ENCODE data around the gene TMPRSS9. TPM values are rescaled to one million over a fixed set of nuclear protein-coding genes. Genes with fewer than 3 reads are reported as not detected.
A peak's percentile ranks its signal among the peaks of the same experiment; 100 is the strongest.

Gene TMPRSS9
- total and polyA plus RNA-seq, 2 of the 13 experiments (the other 11 are each of a cell fraction or from before 2014, with no cell fraction given): 2.5 to 5.2 TPM

- TF ChIP-seq ZMAT5 (CRISPR knock-in tag; IDR thresholded peaks at IDR 0.05; ENCODE audit: borderline replicate concordance, low read depth) (no peak; the same call in 1 of the 2 replicates), JDP2 (CRISPR knock-in tag; IDR thresholded peaks at IDR 0.05; ENCODE audit: borderline replicate concordance) (no peak), AKAP8 (CRISPR knock-in tag; IDR thresholded peaks at IDR 0.05) (peak; percentile 99), SMYD3 (CRISPR knock-in tag; IDR thresholded peaks at IDR 0.05) (peak; percentile 75; the same call in 1 of the 2 replicates), ZBTB1 (CRISPR knock-in tag; IDR thresholded peaks at IDR 0.05; ENCODE audit: borderline replicate concordance) (no peak), MAFK (conservative IDR thresholded peaks at IDR 0.05 in 1 of 2, IDR thresholded peaks at IDR 0.05 in 1 of 2; ENCODE audit: low read length in 2 of 2) (no peak; a peak in 1 of 4 replicates), ZNF30 (CRISPR knock-in tag; IDR thresholded peaks at IDR 0.05) (no peak), AGO1 (IDR thresholded peaks at IDR 0.05; ENCODE audit: low read depth, low read length, poor library complexity, severe bottlenecking) (peak; percentile 85), ZNF280D (CRISPR knock-in tag; IDR thresholded peaks at IDR 0.05) (peak; percentile 68; the same call in 1 of the 2 replicates), ARID5B (CRISPR knock-in tag; IDR thresholded peaks at IDR 0.05) (peak; percentile 60), ZNF510 (CRISPR knock-in tag; IDR thresholded peaks at IDR 0.05; ENCODE audit: low read depth) (peak; percentile 93)
- TF ChIP-seq, protein P1, sequence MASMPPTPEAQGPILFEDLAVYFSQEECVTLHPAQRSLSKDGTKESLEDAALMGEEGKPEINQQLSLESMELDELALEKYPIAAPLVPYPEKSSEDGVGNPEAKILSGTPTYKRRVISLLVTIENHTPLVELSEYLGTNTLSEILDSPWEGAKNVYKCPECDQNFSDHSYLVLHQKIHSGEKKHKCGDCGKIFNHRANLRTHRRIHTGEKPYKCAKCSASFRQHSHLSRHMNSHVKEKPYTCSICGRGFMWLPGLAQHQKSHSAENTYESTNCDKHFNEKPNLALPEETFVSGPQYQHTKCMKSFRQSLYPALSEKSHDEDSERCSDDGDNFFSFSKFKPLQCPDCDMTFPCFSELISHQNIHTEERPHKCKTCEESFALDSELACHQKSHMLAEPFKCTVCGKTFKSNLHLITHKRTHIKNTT (CRISPR knock-in tag; IDR thresholded peaks at IDR 0.05): 0 out of 2 replicates have a peak, but pooled peaks have one; percentile 67
- TF ChIP-seq, protein P2, sequence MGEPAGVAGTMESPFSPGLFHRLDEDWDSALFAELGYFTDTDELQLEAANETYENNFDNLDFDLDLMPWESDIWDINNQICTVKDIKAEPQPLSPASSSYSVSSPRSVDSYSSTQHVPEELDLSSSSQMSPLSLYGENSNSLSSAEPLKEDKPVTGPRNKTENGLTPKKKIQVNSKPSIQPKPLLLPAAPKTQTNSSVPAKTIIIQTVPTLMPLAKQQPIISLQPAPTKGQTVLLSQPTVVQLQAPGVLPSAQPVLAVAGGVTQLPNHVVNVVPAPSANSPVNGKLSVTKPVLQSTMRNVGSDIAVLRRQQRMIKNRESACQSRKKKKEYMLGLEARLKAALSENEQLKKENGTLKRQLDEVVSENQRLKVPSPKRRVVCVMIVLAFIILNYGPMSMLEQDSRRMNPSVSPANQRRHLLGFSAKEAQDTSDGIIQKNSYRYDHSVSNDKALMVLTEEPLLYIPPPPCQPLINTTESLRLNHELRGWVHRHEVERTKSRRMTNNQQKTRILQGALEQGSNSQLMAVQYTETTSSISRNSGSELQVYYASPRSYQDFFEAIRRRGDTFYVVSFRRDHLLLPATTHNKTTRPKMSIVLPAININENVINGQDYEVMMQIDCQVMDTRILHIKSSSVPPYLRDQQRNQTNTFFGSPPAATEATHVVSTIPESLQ (CRISPR knock-in tag; conservative IDR thresholded peaks at IDR 0.05): no peak
- TF ChIP-seq, protein P3, sequence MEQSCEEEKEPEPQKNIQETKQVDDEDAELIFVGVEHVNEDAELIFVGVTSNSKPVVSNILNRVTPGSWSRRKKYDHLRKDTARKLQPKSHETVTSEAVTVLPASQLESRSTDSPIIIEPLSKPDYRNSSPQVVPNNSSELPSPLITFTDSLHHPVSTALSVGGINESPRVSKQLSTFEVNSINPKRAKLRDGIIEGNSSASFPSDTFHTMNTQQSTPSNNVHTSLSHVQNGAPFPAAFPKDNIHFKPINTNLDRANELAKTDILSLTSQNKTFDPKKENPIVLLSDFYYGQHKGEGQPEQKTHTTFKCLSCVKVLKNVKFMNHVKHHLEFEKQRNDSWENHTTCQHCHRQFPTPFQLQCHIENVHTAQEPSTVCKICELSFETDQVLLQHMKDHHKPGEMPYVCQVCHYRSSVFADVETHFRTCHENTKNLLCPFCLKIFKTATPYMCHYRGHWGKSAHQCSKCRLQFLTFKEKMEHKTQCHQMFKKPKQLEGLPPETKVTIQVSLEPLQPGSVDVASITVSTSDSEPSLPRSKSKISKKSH (CRISPR knock-in tag; IDR thresholded peaks at IDR 0.05; ENCODE audit: borderline replicate concordance): no peak; the same call in 1 of the 2 replicates
Observed at GRCh38 chr19:2427429-2428320, 67.6 kb downstream of the TMPRSS9 start, which contains the start of gene TIMM13 (continued).
